Lower lobe of right lung (tissue), 2 donors: Measurements from ENCODE around the gene IQGAP2. TPM values are rescaled to one million over a fixed set of nuclear protein-coding genes. Genes with fewer than 3 reads are reported as not detected.

Experiments used
- ATAC-seq, 2 donors: fragments of 200-7000 bp; cut with Tn5 transposase; one replicate each; pipeline ENCODE4 v1.9.1; 2020 to 2022; ENCODE audit warnings: mild to moderate bottlenecking in 2 of 2, moderate library complexity in 2 of 2
- DNase-seq: peaks from one replicate; pipeline ENCODE4 v3.0.0-alpha.2; 2020
- H3K27ac ChIP-seq: fragments of 200-600 bp; one replicate; pipeline ENCODE4 v1.8.0; 2022
- H3K27me3 ChIP-seq: fragments of 200-600 bp; one replicate; pipeline ENCODE4 v1.8.0; 2022; ENCODE audit warnings: low read depth
- H3K36me3 ChIP-seq: fragments of 200-600 bp; one replicate; pipeline ENCODE4 v1.8.0; 2022; ENCODE audit warnings: mild to moderate bottlenecking
- H3K4me1 ChIP-seq: fragments of 200-600 bp; one replicate; pipeline ENCODE4 v1.8.0; 2022
- H3K4me3 ChIP-seq: fragments of 200-600 bp; one replicate; pipeline ENCODE4 v1.8.0; 2022; ENCODE audit warnings: mild to moderate bottlenecking
- H3K9me3 ChIP-seq: fragments of 200-600 bp; one replicate; pipeline ENCODE4 v1.8.0; 2022
- CTCF ChIP-seq: fragments of 200-600 bp; IDR thresholded peaks from one replicate; pipeline ENCODE4 v1.8.0; 2022; ENCODE audit warnings: antibody characterized with exemption, mild to moderate bottlenecking
- intact Hi-C: fragments of 100-400 bp; cut with DNase I; formaldehyde crosslinking; loops from one replicate; pipeline ENCODE4 v1.11.0; 2022
- total RNA-seq: library from RNA; stranded (reverse); fragmentation: NEBNext Ultra II Directional; extraction: Animal tissue kit (Norgen Biotek cat#: 25700); gene quantifications from one replicate; pipeline ENCODE4 v1.2.1, GENCODE V29; 2021
- donor health status: DM: no; HTN: yes; CAD: no; lungs with severe emphysema.

IQGAP2 gene
- total RNA-seq, 1 donor from 2014 or later = 42.0 TPM

- H3K36me3 ChIP-seq = no peaks in the 10 kb centered on the region
- intact Hi-C loops = no loop called here
- peak; percentile 49 for TF ChIP-seq CTCF
- no peak overlapping the region for H3K27ac ChIP-seq
- DNase-seq (peak; percentile 51), ATAC-seq (peak; percentile 61 to 68)
- no peaks in the 10 kb centered on the region for H3K9me3 ChIP-seq
- H3K27me3 ChIP-seq = no peaks in the 10 kb centered on the region
- H3K4me1 ChIP-seq = peaks cover 51% of the 10 kb centered on the region
- no peak overlapping the region for H3K4me3 ChIP-seq
Measured at GRCh38 chr5:76544268-76544926, 141.3 kb downstream of the IQGAP2 start.

GRCh38 chr5:76545184-76545583 lies 142.1 kb downstream of the IQGAP2 start:
- no peak overlapping the region for H3K27ac ChIP-seq
- no peak overlapping the region for H3K4me3 ChIP-seq
- H3K27me3 ChIP-seq = no peaks in the 10 kb centered on the region
- DNase-seq (no peak), ATAC-seq (no peak)
- intact Hi-C loops = no loop called here
- no peaks in the 10 kb centered on the region for H3K36me3 ChIP-seq
- peaks cover 51% of the 10 kb centered on the region for H3K4me1 ChIP-seq
- H3K9me3 ChIP-seq = no peaks in the 10 kb centered on the region
- TF ChIP-seq CTCF = no peak

GRCh38 chr5:76546497-76547102 lies 143.5 kb downstream of the IQGAP2 start:
- no peak for TF ChIP-seq CTCF
- ATAC-seq (peak in 1 of 2 donors; percentile 18), DNase-seq (no peak)
- Histone ChIP-seq H3K4me3 (peak overlapping the region; percentile 17), H3K9me3 (no peaks in the 10 kb centered on the region), H3K36me3 (no peaks in the 10 kb centered on the region), H3K27me3 (no peaks in the 10 kb centered on the region), H3K27ac (peak overlapping the region; percentile 68), H3K4me1 (peaks cover 51% of the 10 kb centered on the region)
- intact Hi-C loops = no loop called here

GRCh38 chr5:76547242-76547890 lies 144.3 kb downstream of the IQGAP2 start:
- peak; percentile 71 to 74 for ATAC-seq
- H3K36me3 ChIP-seq = no peaks in the 10 kb centered on the region
- no peak for DNase-seq
- peak overlapping the region; percentile 17 for H3K4me3 ChIP-seq
- intact Hi-C loops = no loop called here
- H3K27me3 ChIP-seq = no peaks in the 10 kb centered on the region
- peak overlapping the region; percentile 68 for H3K27ac ChIP-seq
- peaks cover 43% of the 10 kb centered on the region for H3K4me1 ChIP-seq
- TF ChIP-seq CTCF = no peak
- no peaks in the 10 kb centered on the region for H3K9me3 ChIP-seq

- no peak for TF ChIP-seq CTCF
- no peak for DNase-seq
- Histone ChIP-seq H3K27me3 (no peaks in the 10 kb centered on the region), H3K4me3 (peak overlapping the region; percentile 17), H3K36me3 (no peaks in the 10 kb centered on the region), H3K27ac (peak overlapping the region; percentile 68), H3K9me3 (no peaks in the 10 kb centered on the region), H3K4me1 (peaks cover 38% of the 10 kb centered on the region)
- intact Hi-C loops = no loop called here
- ATAC-seq = no peak
Measured at GRCh38 chr5:76547891-76548524, 144.9 kb downstream of the IQGAP2 start.
